ENCODE measurements around the gene TEAD4.

- TF ChIP-seq POLR2A (IDR thresholded peaks at IDR 0.05) (no peak), CTCF (IDR thresholded peaks at IDR 0.05) (peak; percentile 12 to 60 (median 32))
Measured at GRCh38 chr12:3041558-3042164, 82.5 kb downstream of the TEAD4 start.

Data from thyroid gland (tissue), 4 donors.